HL-60 (cell line): Measurements from ENCODE around the gene SNX30.

Source experiments
- CTCF ChIP-seq: IDR thresholded peaks from one replicate; pipeline ENCODE4 v1.5.1; 2011; ENCODE audit warnings: low read length, control low read depth, inconsistent platforms; ENCODE audit not compliant: insufficient read depth
- TF ChIP-seq, protein P1 (sequence below): IDR thresholded peaks from 2 replicates; pipeline ENCODE4 v1.6.1; 2012; ENCODE audit warnings: low read depth; ENCODE audit not compliant: insufficient replicate concordance

GRCh38 chr9:112771359-112772214, 21.0 kb downstream of the SNX30 start:
- no peak for TF ChIP-seq CTCF
- TF ChIP-seq, protein P1, sequence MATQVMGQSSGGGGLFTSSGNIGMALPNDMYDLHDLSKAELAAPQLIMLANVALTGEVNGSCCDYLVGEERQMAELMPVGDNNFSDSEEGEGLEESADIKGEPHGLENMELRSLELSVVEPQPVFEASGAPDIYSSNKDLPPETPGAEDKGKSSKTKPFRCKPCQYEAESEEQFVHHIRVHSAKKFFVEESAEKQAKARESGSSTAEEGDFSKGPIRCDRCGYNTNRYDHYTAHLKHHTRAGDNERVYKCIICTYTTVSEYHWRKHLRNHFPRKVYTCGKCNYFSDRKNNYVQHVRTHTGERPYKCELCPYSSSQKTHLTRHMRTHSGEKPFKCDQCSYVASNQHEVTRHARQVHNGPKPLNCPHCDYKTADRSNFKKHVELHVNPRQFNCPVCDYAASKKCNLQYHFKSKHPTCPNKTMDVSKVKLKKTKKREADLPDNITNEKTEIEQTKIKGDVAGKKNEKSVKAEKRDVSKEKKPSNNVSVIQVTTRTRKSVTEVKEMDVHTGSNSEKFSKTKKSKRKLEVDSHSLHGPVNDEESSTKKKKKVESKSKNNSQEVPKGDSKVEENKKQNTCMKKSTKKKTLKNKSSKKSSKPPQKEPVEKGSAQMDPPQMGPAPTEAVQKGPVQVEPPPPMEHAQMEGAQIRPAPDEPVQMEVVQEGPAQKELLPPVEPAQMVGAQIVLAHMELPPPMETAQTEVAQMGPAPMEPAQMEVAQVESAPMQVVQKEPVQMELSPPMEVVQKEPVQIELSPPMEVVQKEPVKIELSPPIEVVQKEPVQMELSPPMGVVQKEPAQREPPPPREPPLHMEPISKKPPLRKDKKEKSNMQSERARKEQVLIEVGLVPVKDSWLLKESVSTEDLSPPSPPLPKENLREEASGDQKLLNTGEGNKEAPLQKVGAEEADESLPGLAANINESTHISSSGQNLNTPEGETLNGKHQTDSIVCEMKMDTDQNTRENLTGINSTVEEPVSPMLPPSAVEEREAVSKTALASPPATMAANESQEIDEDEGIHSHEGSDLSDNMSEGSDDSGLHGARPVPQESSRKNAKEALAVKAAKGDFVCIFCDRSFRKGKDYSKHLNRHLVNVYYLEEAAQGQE = no peak
